ENCODE results near the gene RALGAPB. TPM values are rescaled to one million over a fixed set of nuclear protein-coding genes. Genes with fewer than 3 reads are reported as not detected.

Gene RALGAPB
- polyA plus RNA-seq, 1 donor (not counting 4 experiments of a cell fraction or from before 2014, with no cell fraction given) = 23.8 TPM

- Histone ChIP-seq H2AFZ (ENCODE audit: control insufficient read depth, low read length) (peak overlapping the region; percentile 63), H4K20me1 (ENCODE audit: control insufficient read depth, extremely low read depth, insufficient read depth, low read length) (no peaks in the 10 kb centered on the region), H3K4me2 (ENCODE audit: control insufficient read depth, extremely low read depth, insufficient read depth, low read depth, low read length) (peak overlapping the region; percentile 87), H3K4me1 (ENCODE audit: control insufficient read depth, extremely low read depth, insufficient read depth, low read length) (peaks cover 15% of the 10 kb centered on the region), H3K9me1 (ENCODE audit: control insufficient read depth, extremely low read depth, insufficient read depth, low read length) (no peaks in the 10 kb centered on the region), H3K79me2 (ENCODE audit: control insufficient read depth, insufficient read depth, low read length) (peaks cover 10% of the 10 kb centered on the region), H3K4me3 (ENCODE audit: control insufficient read depth in 2 of 3, extremely low read depth in 1 of 3, insufficient read depth in 2 of 3, low read depth in 1 of 3, low read length in 3 of 3) (peak overlapping the region; percentile 83 to 89 (median 84)), H3K27me3 (ENCODE audit: control insufficient read depth, extremely low read depth, insufficient read depth, low read length) (no peaks in the 10 kb centered on the region), H3K27ac (ENCODE audit: control insufficient read depth, insufficient read depth, low read length) (peak overlapping the region; percentile 79), H3K9ac (ENCODE audit: control insufficient read depth, extremely low read depth, insufficient read depth, low read length) (peak overlapping the region; percentile 93), H3K36me3 (ENCODE audit: control insufficient read depth in 2 of 2, extremely low read depth in 1 of 2, insufficient read depth in 2 of 2, low read length in 2 of 2) (peaks cover 10 to 16% of the 10 kb centered on the region in 2 experiments), H3K9me3 (ENCODE audit: control insufficient read depth, low read depth, low read length) (no peaks in the 10 kb centered on the region)
- DNase-seq (ENCODE audit: low read depth, low spot score) (peak; percentile 59), FAIRE-seq (no peak)
- dilution Hi-C loops (cut with MboI; ENCODE audit: extremely low pct_ligation_motif_present, low sequenced_read_pairs) = no loop called here
- TF ChIP-seq EZH2 (IDR thresholded peaks at IDR 0.05; ENCODE audit: low read length) (no peak), CTCF (optimal IDR thresholded peaks at IDR 0.05 in 1 of 3, IDR thresholded peaks at IDR 0.05 in 1 of 3, conservative IDR thresholded peaks at IDR 0.05 in 1 of 3; ENCODE audit: extremely low read depth in 1 of 3, insufficient read depth in 2 of 3, low read length in 3 of 3) (peak; percentile 91 to 96 (median 96))
Observed at GRCh38 chr20:38446441-38447209, 26.0 kb upstream of the RALGAPB start.

GRCh38 chr20:38447251-38447661 lies 25.4 kb upstream of the RALGAPB start:
- no peak for TF ChIP-seq EZH2 (IDR thresholded peaks at IDR 0.05; ENCODE audit: low read length)
- no peak for TF ChIP-seq CTCF (optimal IDR thresholded peaks at IDR 0.05 in 1 of 3, IDR thresholded peaks at IDR 0.05 in 1 of 3, conservative IDR thresholded peaks at IDR 0.05 in 1 of 3; ENCODE audit: extremely low read depth in 1 of 3, insufficient read depth in 2 of 3, low read length in 3 of 3)
- Histone ChIP-seq H3K27me3 (ENCODE audit: control insufficient read depth, extremely low read depth, insufficient read depth, low read length) (no peaks in the 10 kb centered on the region), H4K20me1 (ENCODE audit: control insufficient read depth, extremely low read depth, insufficient read depth, low read length) (no peaks in the 10 kb centered on the region), H3K27ac (ENCODE audit: control insufficient read depth, insufficient read depth, low read length) (peak overlapping the region; percentile 79), H3K4me3 (ENCODE audit: control insufficient read depth in 2 of 3, extremely low read depth in 1 of 3, insufficient read depth in 2 of 3, low read depth in 1 of 3, low read length in 3 of 3) (peak overlapping the region; percentile 83 to 89 (median 84)), H3K4me1 (ENCODE audit: control insufficient read depth, extremely low read depth, insufficient read depth, low read length) (peaks cover 17% of the 10 kb centered on the region), H3K9ac (ENCODE audit: control insufficient read depth, extremely low read depth, insufficient read depth, low read length) (peak overlapping the region; percentile 93), H3K36me3 (ENCODE audit: control insufficient read depth in 2 of 2, extremely low read depth in 1 of 2, insufficient read depth in 2 of 2, low read length in 2 of 2) (peaks cover 10 to 16% of the 10 kb centered on the region in 2 experiments), H3K4me2 (ENCODE audit: control insufficient read depth, extremely low read depth, insufficient read depth, low read depth, low read length) (peak overlapping the region; percentile 87), H2AFZ (ENCODE audit: control insufficient read depth, low read length) (peak overlapping the region; percentile 24), H3K9me1 (ENCODE audit: control insufficient read depth, extremely low read depth, insufficient read depth, low read length) (no peaks in the 10 kb centered on the region), H3K9me3 (ENCODE audit: control insufficient read depth, low read depth, low read length) (no peaks in the 10 kb centered on the region), H3K79me2 (ENCODE audit: control insufficient read depth, insufficient read depth, low read length) (peaks cover 10% of the 10 kb centered on the region)
- dilution Hi-C loops (cut with MboI; ENCODE audit: extremely low pct_ligation_motif_present, low sequenced_read_pairs) = no loop called here
- DNase-seq (ENCODE audit: low read depth, low spot score) (no peak), FAIRE-seq (no peak)

All from keratinocyte (primary cell).